ENCODE results near the gene SLC24A3.

SLC24A3 gene

DNA sequence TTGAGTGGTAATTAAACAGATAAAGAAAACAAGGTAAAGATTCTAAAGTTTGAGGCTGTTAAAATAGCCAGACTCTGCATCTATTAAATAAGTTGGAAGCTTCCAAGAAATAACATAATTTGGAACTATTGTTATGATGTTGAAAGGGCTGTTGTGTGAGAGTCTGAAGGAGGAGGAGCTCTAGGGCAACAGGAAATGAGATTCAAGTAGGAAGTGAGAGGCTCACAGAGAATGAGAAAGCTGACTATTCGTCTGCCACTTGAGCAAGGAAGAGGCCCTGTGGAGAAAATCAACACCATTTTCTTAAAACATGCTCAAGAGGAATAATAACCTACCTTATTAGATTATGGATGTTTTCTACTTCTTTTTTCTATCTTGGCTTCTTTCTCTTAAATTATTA lies 185.2 kb downstream of the SLC24A3 start:
- no peak for DNase-seq

DNA sequence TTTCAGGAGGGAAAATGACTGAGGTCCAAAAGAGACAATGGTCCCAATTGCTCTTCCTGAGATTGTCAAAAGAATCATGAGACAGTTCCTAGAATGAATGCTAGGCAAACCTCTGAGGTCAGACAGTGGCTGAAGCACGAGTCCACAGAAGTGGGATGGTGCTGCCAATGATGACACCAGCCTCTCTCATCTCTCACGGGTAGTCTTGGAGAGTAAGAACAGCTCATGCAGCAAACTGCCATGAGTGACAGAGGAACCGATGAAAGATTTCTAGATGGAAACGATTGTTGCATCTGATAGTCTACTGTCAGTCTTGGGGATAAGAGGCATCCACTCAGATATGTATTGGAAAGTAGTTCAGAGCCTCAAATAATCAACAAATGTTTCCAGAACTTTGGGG lies 188.7 kb downstream of the SLC24A3 start:
- no peak for DNase-seq

DNA sequence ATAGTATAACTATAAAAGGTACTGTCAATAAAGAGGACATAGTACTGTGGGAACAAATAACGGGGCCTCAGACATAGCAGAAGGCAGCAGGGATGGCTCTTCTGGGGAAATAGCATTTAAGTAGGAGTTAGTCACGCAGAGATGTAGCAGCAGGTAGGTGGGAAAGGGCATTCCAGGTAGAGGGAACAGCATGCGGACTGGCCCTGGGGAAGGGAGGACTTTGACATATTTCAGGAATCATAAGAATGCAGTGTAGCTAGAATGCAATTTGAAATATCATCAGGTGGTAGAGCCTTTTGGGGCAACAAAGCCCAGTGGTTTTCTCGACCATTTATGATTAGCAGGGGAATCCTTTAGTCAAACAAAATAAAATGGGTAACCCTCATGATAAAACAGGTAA lies 191.1 kb downstream of the SLC24A3 start:
- no peak for DNase-seq

DNA sequence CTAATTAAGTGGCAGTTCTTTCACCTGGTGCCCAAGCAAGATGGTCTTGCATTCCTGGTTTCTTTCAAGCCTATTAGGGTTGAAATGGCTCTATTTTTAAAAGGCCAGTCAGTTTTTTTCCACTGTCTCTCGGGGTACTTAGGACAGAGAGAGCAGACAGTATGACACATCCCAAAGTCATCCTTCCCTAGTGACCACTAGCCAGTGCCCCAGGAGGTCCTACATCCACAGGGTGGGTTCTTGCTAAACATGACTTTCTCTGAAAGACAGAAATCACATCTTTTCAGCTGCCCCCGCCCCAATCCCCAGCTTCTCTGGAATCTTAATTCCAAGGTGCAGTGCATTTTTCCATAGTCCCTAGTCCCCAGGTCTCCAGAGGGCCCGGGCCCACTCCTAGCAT lies 192.4 kb downstream of the SLC24A3 start:
- no peak for DNase-seq

DNA sequence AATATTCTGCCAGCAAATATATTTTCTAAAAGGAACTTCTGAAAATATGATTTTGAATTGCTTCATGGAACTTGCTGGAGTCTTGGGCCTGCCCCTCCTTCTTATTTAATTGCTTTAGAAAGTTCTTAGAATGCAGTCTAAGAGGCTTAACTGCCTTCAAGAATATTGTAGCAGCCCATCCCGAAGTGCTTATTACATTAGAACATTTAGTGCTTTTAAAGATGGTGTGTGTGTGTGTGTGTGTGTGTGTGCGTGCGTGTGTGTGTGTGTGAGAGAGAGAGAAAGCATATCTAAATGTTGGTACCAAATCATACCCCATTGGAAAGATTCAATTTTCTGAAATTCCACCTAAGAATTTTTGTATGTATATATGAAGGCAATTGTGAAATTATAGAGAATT lies 193.5 kb downstream of the SLC24A3 start:
- no peak for DNase-seq

DNA sequence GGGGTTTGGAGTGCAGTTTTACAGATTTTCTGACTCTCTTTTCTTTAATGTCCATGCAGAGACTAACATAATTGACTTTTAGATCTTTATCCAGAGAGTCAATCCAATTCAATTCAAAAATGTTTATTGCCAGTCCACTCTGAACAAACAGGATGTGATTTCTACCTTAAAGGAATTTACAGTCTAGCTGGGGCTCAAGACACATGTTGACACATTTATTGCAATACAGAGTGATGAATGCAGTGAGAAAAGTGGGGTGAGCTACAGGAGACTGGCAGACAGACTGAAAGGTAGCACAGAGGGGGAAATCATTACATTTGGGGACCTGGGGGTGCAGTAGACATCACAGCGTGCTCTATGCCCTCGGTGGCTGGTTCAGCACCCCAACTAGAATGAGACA lies 193.9 kb downstream of the SLC24A3 start:
- no peak for DNase-seq

DNA sequence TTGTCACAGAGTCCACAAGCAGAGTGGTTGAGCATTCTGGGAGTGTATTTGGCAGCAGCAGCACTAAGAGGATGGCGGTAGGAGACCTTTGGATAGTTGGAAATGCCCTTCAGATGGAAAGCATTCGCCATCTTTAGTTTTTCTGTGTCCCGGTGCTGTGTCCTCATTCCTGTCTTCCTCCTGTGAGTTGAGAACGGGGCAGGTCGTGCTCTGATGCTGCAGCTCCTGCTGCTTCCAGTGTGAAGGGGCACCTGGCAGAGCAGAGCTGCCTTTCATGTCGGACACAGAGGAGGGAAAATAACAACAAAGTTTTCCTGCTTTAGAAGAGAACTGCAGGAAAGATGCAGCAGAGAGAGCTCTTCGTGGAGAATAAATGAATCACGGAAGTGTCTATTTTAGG lies 194.8 kb downstream of the SLC24A3 start:
- no peak for DNase-seq

DNA sequence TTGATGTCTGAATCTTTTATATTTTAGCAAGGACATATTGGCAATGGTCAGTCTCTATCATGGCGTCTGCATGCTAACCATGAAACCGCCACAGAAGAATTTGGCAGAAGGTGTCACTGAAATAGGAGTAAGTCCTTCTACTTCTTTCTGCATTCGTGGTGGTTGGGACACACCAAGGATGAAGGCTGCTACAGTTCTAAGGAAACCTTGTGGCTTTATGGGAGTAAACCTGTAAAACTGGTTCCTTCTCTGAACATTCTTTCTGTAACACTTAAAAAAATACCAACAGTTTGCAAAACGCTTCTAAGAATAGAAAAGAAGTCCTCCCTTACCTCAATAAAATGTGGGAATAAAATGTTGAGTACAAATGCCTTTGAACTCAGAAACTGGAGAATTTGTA lies 195.3 kb downstream of the SLC24A3 start:
- no peak for DNase-seq

DNA sequence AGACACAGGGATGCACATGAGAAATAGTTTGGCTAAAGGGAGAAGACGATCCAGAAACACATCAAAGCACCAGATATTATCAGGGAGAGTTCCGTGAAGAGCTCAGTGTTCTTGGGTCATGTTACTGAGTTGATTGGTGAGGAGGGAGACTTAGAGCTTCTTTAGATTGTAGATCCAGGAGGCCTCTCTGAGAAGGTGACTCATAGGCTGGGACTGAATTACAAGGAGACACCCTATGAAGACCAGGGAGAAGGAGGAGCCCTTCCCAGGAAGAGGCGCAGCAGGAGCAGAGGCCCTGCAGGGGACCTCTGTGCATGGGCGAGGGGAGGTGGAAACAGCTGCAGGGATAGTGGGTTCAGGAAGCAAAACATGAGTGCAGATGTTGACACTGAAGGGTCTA lies 196.5 kb downstream of the SLC24A3 start:
- DNase-seq: no peak

DNA sequence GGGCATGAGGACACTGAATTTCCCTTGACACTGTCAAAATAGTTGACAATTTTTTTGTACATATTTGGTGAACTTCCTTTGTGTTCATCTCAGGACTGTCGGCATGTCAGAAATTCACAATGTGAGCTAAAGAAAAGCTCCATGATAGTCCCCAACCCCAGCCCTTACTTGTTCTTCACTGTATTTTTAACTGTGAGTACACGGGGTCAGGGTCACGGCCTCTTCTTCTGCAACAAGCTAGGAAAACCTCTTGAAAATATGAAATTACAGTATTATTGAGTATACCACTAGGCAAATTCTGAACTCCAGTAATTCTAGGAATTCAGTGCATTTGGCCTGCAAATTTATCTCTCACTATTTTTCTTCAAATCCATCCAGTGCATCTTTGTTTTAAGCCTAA lies 199.4 kb downstream of the SLC24A3 start:
- DNase-seq: no peak

DNA sequence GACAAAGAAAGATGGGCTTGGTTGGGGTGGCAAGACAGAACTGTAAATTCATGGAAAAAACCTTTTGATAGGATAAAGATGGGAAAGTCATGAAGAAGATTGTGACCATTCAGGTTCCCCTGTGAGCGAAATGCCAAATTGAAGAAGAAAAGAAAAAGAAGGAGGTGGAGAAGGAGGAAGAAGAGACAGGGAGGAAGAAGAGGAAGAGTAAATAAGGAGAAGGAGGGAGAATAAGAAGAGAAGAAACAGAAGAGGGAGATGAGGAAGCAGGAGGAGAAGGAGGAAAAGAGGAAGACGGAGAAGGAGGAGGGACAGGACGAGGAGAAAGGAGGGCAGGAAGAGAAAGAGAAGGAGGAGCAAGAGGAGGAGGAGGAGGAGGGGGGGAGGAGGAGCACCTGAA lies 199.8 kb downstream of the SLC24A3 start:
- DNase-seq: no peak

DNA sequence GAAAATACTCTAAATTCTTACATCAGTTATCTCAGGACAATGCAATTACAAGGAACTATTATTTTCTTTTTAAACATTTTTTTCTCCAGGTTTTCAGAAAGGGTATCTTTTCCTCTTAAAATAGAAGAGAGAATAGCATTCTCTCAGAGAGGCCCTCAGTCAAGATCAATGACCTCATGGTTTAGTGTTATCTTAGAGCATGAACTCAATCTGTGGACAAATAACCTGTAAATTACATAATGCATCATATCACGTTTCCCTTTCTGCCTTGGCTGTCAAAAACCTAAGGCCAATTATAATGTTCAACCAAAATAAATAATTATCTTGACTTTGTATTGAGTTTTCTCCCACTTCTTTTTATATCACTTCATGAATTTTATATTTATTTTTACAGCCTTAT lies 202.2 kb downstream of the SLC24A3 start:
- no peak for DNase-seq

DNA sequence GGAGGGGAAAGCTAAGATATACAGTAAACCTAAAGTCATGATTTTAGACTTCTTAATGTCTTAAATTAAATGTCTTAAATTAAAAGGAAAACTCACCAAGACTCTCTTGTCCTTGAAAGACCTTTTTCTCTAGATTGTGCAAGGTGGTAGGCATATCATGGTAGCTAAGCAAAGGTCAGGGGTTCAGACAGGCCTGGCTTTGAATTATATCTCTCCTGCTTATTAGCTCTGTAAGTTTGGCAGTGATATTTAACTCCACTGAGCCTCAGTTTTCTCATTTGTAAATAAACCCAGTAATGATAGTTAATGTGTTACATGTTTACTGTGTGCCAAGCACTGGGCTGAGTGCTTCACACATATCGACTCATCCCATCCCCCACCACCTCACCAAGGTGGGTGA lies 203.3 kb downstream of the SLC24A3 start:
- DNase-seq: no peak

DNA sequence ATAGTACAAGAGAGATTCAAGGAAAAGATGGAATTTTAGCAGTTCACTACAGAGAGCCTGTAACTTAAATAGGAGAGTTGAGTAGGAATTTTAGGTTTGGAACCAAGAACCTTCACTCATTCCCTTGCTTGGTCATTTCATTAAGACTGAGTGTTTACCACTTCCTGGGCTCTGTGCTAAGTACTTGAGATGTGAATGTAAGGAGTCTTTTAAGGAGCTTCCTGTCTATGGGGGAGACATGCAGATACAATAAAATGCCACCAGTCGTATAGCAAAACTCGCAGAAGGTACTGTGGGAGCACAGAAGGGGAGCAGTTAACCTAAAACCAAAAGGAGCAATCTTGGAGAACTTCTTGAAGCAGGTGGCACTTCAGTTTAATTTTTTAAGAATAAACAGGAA lies 204.2 kb downstream of the SLC24A3 start:
- no peak for DNase-seq

DNA sequence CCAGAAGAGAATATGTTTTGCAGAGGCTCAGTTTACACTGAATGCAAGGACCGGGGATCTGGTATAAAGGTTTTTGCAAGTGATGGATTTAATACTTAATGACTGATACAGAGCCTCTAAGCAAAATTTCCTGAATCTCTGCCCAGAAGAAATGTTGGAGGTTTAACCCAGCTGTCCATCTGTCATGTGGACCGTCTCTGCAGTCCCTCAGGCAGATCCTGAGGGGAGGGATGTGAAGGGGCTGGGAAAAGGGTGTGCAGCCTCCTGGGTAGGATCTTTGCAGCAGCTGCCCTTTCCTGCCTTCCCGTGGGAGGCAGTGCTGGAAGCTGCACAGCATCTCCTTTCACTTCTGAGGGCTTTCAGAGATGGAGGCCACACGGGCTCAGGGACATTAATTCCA lies 207.0 kb downstream of the SLC24A3 start:
- DNase-seq: no peak

DNA sequence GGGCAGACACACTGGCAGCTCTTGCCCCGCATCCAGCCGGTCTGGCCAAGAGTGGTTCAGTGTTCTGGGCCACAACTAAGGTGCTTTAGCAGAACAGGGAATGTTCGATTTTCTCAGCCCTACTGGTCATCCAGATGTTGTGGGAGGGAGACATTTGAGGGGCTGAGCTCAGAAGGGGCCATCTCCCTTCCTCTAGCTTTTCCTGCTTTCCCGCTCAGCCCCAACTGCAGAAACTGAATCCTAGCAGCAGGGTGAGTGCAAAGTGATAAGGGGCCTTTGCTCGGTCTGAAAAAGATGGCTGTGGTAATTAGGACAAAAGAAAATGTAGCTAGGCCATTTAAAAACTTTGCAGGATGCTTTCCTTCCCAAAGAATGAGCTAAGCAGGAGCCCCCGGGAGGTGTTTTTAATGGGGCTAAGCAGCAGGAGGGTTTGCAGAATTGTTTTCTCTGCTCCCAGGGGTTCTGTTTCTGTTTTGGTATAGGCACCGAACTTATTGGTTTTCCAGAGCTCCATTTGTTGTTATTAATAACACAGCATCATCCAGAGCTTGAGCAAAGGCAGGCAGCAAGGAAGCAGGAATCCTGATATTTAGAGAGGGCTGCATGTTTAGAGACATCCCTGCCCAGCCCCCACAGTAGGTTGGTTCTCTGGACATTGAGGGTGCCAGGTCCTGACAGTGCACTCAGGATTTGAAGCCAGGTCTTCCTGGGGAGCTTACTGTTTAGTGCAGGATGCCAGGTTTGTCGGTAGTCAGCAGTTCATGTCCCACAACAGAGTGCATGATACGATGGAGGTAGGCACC lies 210.9 kb downstream of the SLC24A3 start:
- no peak for DNase-seq

DNA sequence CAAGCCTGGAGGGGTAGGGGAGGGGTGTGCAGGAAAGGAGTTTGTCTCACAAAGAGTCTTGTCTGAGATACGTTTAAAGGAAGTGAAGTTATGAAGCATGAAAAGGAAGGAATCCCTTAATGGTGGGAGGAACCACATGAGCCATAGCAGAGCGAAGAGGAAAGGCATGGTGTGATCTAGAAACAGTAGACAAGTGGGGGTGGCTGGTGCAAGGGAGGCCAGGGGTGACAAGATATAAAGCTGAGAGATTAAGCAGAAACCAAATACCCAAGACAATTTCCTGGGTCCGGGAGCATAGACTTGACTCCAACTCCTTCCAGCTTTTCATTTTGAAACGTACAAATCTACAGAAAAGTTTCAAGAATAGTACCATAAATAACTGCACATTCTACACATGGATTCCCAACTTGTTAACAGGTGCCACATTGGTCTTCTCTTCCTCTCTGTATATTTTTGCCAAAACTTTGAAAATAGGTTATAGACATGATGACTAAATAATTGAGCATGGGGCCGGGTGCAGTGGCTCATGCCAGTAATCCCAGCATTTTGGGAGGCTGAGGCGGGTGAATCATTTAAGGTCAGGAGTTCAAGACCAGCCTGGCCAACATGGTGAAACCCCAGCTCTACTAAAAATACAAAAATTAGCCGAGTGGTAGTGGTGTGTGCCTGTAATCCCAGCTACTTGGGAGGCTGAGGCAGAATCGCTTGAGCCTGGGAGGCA lies 211.6 kb downstream of the SLC24A3 start:
- DNase-seq: no peak

DNA sequence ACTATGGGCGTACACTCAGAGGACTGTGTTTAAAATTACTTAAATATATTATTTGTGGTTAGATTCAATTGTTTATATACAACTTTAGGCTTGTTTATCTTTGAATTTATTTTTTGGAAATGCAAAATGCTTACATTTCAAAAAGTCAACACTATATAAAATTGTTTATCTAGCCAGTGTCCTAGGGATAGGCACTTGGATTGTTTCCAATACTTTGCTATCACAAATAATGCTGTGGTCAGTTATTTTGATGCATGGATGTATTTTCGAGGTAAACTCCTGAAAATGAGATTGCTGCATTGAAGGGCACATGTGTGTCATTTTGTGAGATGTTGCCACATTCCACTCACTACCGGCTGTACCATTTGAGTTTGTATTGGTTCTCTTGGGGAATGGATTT lies 213.9 kb downstream of the SLC24A3 start:
- DNase-seq: no peak

DNA sequence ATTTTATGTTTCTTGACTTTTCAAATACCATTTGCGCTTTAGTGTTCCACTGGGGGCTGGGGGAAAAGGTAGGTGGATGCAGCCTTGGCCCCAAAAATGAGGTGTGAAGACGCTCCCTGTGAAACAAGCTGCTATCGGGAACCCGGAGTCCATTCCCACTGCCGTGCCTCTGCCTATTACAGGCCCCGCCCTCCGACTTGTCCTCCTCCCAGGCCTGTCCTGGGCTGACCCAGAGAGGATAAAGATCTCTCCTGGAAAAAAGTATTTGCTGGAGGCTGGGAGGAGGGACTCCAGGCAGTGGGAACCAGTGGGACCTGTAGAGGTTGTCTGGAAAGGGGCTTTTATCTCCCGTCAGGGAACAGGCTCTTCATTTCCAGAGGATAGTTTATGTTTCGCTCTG lies 215.0 kb downstream of the SLC24A3 start:
- DNase-seq: no peak

DNA sequence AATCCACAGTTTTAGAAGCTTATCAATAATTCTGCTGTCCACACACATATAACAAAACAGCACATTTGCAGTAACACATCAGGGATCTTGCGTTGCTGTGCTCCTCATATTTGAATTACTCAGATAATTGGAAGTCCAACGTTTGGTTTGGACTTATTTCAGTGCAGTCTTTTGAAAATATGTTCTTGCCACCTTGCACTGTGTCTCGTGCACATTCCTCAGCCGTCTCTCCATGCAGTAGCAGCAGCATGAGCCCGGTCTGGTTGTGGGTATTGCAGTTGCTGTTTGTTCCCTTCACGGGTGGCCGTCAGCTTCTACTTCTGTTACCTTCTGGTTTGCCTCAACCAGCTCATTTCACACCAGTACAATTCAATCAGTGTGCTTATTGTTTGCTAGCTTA lies 215.5 kb downstream of the SLC24A3 start:
- no peak for DNase-seq

DNA sequence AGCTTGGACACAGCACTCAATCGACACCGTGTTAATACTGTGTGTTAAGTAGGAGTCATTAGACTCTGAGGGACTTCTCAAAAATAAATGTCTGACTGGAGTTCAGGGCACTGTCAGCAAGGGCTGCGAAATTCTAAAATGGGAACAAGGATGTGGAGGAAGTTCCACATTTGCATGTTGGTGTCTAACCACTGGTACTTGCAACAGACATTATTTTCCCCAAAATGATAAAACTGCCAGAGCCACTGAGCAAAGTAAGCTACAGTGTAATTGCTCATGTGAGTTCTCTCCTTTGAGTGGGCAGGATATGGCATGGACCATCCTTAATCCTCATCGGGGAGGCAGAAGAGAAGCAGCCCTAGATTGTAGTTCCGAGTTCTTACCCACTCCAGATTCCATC lies 215.9 kb downstream of the SLC24A3 start:
- no peak for DNase-seq

DNA sequence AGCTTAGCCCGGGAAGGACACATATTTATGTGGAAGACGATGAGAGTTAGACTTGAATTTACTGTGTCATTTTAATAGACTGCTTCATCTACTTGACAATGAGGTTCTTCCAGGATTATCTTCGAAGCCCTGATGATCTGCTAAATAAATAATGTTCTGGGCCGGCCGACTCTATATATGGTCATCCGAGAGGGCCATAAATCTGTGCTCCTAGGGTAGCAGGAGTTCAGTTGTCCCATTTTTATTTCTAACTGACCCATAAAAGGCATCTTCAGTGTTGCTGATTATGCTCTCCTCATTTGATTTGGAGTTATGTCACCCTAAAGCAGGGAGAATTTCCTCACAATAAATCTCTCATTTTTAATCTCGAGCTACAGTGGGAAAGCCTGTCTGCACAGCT lies 217.1 kb downstream of the SLC24A3 start:
- no peak for DNase-seq

DNA sequence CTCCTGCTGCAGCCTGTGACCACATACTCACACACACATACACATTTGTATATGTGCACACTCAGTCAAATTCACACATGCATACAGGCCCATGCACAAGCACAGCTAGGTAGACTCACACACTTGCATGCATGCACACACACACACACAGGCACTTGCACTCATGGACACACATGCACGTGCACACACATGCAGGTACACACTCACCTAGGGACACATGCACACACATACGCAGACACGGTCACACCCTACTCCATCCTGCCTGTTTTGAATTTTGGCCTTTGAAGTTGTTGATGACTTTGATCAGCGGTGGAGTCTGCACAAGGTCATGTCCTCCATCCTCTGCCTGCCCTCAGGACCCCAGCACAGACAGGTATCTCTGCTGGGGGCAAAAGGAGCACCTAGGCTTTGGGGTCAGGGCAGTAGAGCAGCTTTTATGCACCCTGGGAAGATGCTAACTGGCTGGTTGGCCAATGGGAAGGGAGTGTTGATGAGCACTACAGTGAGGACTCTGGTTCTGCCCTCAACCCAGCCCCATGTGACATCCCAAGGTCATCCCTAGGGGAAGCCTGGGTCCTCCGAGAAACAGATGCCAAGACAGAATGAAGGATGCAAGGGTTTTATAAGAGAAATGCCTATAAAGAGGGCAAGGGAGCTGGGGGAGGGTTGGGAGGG lies 218.3 kb downstream of the SLC24A3 start:
- DNase-seq: no peak

DNA sequence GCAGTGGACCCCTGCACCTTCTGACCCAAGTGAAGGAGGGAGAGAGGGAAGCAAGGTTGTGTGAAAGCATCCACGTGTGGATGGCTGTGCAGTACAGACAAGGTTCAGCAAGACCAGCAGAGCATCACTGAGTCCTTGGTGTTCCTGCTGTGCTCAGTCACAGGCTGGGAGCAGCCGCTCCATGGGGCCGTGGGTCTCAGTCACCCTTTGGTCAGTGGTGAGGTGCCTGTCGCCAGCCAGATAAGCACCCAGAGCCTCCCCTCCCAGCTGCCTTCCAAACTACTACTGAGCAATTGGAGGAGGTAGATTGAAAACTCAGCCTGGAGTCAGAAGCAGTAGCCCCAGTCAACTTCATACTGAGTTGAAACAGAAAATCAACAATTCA lies 218.9 kb downstream of the SLC24A3 start:
- no peak for DNase-seq

Data from NCI-H1092 (cell line).